T-helper 1 cell (primary cell): ENCODE results near the gene PRRC2B.
"Not testable (repeated sequence)": the region's sequence is repeated elsewhere in the genome, so short reads cannot be mapped to it uniquely, and the experiment has no call there.

Experiments used
- DNase-seq, 5 donors: peaks; one replicate each; pipeline ENCODE4 v3.0.0-alpha.2; 2012 to 2020

The PRRC2B gene

DNA sequence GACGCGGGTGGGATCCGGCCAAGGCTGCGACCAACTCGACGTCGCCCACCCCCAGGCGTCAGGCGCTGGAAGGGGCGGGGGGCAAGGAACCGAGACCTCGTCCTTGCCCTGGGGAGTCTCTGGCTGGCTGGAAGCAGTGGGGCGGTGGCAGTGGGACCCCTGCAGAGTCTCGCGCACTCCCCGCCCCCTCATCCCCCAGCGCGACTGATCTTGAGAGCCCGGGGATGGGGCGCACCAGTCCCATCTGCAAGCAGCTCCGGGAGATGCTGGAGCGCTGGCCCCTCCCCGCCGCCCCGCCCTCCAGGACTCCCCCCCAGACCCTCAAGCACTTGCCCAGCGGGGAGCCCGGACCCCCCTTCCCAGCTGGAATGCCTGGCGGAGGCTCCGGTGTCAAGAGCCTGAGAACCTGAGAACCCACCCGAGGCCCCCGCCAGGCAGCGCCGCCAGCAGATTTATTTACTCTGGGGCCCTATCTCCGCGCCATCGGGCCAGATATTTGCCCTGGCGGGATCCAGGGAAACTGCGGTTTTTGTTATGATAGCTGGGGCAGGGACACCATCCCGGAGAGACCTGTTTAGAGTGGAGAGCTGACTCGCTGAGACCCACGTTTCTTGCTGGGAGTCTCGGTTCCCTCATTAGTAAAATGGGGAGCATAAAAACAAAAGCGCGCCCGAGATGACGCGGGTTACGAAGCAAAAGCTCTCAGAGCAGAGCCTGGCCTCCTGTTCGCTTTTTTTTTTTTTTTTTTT, 152.6 kb downstream of the PRRC2B start:
- DNase-seq, result no peak

DNA sequence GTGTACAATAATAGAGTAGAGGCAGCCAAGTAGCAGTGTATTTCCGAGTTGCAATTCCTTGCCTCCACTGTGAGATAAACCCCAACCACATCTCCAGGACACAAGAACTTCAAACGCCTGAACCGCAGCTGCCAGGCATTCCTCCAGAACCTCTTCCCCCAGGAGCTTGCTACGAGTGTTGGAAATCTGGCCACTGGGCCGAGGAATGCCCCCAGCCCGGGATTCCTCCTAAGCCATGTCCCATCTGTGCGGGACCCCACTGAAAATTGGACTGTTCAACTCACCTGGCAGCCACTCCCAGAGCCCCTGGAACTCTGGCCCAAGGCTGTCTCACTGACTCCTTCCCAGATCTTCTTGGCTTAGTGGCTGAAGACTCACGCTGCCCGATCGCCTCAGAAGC, 155.3 kb downstream of the PRRC2B start:
- DNase-seq, result not testable (repeated sequence)
